D721Med (cell line): ENCODE results near the gene TNFRSF13B.
"Not testable (repeated sequence)": the region's sequence is repeated elsewhere in the genome, so short reads cannot be mapped to it uniquely, and the experiment has no call there.

Source experiments
- DNase-seq: peaks from one replicate; pipeline ENCODE4 v3.0.0; 2011; ENCODE audit warnings: low spot score; ENCODE audit not compliant: insufficient read length
- FAIRE-seq: peaks from 2 replicates; lab custom pipeline; 2011; peaks lifted over from hg19 to GRCh38; lab: Jason Lieb, UNC
- TF ChIP-seq, protein P1 (sequence below): IDR thresholded peaks from 2 replicates; pipeline ENCODE4 v1.5.1; 2012; ENCODE audit warnings: mild to moderate bottlenecking, control low read depth; ENCODE audit not compliant: insufficient read depth; ENCODE audit errors: missing control alignments

The TNFRSF13B gene

DNA sequence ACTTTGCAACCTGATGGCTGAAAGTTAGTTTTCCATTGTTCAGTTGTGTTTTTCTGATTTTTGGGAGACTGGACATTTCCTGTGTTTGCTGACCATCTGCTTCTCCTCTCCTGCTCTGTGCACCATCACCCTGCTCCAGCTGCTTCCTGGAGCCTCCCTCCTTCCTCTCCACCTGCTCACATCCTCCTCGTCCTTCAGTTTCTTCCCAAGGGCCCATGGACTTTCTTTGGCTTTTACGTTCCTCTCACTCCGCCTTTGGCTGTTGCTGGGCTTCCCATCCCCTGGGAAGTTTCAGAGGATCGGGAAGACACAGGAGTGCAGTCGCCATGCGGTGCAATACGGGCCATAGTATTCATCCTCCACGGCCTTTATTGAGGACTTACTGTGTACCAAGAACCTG lies 61.6 kb downstream of the TNFRSF13B start:
- TF ChIP-seq, protein P1, sequence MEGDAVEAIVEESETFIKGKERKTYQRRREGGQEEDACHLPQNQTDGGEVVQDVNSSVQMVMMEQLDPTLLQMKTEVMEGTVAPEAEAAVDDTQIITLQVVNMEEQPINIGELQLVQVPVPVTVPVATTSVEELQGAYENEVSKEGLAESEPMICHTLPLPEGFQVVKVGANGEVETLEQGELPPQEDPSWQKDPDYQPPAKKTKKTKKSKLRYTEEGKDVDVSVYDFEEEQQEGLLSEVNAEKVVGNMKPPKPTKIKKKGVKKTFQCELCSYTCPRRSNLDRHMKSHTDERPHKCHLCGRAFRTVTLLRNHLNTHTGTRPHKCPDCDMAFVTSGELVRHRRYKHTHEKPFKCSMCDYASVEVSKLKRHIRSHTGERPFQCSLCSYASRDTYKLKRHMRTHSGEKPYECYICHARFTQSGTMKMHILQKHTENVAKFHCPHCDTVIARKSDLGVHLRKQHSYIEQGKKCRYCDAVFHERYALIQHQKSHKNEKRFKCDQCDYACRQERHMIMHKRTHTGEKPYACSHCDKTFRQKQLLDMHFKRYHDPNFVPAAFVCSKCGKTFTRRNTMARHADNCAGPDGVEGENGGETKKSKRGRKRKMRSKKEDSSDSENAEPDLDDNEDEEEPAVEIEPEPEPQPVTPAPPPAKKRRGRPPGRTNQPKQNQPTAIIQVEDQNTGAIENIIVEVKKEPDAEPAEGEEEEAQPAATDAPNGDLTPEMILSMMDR = no peak
- FAIRE-seq = no peak

DNA sequence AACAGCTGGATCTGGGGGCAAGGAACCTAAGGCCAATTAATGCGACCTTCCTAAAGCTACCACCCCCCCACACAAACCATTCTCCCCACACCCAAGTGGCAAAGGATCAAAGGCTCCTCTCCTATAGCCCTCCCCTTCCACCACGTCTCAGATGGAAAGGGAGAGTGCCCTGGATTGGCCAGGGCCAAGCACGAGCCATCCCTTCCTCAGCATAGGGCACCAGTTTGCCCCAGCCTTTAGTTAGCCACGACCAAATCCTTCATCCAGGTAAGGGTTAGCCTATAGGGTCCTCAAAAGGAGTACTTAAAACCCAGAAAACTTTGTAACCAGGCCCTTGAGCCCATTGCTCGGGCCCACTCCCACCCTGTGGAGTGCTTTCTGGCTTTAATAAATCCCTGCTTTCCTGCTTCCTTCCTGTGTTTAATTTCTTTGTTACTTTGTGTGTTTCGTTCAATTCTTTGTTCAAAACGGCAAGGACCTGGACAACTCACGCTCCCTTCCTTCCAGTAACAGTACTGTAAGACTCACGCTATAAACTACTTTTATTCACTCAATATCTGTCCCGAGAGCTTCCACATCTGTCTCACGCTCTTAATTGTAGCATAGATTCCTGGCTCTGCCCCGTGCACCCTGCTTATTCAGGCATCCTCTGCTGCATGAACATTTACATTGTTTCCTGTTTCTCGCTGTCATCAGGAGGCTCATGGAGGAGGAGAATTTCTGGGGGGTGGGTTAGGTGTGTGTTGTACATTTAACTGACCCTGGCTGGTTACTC lies 62.3 kb downstream of the TNFRSF13B start:
- TF ChIP-seq, protein P1 = no peak
- FAIRE-seq (no peak), DNase-seq (no peak)

More for the DNA sequence above, 61.6 kb downstream of the TNFRSF13B start:
- DNase-seq = no peak

DNA sequence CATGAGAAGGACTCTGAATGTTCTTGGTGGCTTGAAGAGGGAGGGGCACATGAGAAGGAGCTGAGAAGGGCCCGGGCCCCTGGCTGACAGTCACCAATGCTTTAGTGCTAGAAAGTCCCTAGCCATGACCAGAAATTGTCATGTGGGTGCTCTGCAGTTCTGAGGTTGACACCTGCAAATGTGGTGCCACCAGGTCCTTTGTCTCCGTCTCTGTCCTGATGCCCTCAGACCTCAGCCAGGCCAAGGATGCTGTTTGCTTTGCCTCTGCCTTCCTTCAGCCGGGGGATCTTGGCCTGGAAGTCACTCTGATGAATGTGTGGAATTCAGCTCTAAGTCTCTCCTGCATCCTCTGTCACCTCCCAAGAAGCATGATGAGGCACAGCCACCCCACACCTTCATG lies 63.6 kb downstream of the TNFRSF13B start:
- TF ChIP-seq, protein P1 = no peak
- FAIRE-seq = no peak
- DNase-seq = no peak

DNA sequence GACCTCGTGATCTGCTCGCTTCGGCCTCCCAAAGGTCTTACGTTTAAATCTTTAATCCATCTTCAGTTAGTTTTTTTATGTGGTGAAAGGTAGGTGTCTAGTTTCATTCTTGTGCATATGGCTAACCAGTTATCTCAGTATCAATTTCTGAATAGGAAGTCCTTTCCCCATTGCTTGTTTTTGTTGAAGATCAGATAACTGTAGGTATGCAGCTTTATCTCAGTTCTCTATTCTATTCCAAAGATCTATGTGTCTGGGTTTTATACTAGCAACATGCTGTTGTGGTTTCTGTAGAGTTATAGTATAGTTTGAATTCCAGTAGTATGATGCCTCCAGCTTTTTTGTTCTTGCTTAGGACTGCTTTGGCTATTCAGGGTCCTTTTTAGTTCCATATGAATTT lies 65.2 kb downstream of the TNFRSF13B start:
- TF ChIP-seq, protein P1 = no peak
- FAIRE-seq = no peak
- DNase-seq = no peak

DNA sequence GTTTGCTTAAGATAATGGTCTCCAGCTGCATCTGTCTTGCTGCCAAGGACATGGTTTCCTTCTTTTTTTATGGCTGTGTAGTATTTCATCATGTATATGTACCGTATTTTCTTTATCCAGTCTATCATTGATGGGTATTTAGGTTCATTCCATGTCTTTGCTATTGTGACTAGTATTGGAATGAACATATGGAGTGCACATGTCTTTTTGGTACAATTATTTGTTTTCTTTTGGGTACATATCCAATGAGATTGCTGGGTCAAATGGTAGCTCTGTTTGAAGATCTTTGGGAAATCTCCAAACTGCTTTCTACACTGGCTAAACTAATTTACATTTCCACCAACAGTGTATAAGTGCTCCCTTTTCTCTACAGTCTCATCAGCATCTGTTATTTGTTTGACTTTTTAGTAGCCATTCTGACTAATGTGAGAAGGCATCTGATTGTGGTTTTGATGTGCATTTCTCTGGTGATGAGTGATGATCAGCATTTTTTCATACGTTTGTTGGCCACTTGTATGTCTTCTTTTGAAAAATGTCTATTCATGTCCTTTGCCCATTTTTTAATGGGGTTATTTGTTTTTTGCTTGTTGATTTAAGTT lies 66.2 kb downstream of the TNFRSF13B start:
- TF ChIP-seq, protein P1 = no peak
- no peak for DNase-seq
- no peak for FAIRE-seq

DNA sequence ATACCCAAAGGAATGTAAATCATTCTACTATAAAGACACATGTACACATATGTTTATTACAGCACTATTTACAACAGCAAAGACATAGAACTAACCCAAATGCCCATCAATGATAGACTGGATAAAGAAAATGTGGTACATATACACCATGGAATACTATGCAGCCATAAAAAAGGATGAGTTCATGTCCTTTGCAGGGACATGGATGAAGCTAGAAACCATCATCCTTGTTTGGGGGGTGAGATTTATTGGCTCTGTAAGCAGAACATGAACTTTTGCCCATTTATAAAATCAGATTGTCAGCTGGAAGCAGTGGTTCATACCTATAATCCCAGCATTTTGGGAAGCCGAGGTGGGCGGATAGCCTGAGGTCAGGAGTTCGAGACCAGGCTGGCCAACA lies 68.8 kb downstream of the TNFRSF13B start:
- not testable (repeated sequence) for FAIRE-seq

DNA sequence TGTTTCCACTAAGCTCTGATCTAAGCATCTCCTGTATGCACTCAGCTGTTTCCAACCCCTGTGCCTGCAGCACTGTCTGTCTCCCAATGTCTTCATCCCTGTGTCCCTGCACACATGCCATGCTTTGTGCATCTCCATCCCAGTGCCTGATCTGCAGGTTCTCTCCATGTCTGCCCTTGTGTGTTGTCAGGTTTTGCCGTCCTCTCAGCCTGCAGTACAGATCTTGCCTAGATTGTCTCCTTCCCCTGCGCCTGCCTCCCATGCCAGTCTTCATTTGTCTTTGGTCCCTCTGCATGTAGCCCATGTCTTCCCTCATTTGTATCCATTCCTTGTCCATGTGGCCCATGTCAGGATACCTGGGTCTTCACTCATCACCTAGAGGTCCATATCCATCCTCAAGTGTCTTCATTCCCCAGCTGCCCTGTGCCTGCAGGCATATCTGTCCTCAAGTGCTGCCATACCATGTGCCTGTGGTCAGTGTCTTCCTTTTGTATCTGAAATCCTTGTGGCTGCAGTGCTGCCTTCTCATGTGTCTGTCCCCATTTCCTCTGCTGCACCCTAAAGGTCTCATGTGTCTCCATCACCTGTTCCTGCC lies 71.5 kb downstream of the TNFRSF13B start:
- TF ChIP-seq, protein P1 = no peak
- DNase-seq (no peak), FAIRE-seq (no peak)

More for the DNA sequence above, 68.8 kb downstream of the TNFRSF13B start:
- not testable (repeated sequence) for DNase-seq

DNA sequence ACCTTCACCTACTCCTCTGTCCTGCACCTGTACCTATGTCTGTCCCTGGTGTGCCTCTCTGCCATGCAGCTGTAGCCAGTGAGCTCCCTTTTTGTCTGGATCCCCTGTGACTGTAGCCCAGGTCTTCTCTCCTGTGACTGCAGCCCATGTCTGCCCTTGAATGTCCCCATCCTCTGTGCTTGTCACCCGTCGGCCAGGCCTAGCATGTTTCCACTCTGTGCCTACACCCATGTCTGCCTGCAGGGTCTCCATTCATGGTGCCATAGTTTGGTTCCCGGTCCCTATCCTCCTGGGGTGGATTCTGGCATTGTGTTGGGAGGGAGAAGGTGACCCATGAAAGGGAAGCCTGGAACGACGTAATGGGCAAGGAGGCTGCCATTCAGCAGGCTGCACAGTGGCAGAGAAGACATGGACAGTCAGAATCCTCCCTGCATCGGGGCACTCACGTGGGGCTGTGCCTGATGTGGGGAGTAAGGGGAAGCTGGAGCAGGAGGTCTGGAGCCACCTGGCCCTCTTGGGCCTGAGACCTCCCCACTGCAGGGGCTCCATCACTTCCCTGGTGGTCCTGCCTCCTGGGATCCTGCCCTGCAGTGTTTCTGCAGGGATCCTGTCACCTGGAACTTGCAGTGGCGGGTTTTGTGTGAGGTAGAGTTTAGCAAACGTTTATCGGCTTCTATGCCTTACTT lies 74.6 kb downstream of the TNFRSF13B start:
- not testable (repeated sequence) for FAIRE-seq, DNase-seq

DNA sequence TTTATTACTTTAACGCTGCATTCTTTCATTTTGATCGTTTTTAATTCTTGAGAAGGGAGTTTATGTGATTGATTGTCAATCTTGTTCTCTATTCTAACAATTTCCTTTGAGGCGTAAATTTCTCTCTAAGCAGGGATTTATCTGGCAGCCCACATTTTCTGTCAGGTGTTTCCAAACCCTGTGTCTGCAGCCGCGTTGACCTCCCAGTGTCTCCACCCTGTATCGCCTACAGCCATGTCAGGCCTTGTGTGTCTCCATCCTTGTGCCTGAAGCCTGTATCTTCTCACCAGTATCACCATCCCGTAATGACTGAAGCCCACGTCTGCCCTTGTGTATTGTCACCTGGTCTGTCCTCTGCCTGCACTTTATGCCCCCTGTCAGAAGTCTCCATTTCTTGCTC lies 75.7 kb downstream of the TNFRSF13B start:
- FAIRE-seq = not testable (repeated sequence)

DNA sequence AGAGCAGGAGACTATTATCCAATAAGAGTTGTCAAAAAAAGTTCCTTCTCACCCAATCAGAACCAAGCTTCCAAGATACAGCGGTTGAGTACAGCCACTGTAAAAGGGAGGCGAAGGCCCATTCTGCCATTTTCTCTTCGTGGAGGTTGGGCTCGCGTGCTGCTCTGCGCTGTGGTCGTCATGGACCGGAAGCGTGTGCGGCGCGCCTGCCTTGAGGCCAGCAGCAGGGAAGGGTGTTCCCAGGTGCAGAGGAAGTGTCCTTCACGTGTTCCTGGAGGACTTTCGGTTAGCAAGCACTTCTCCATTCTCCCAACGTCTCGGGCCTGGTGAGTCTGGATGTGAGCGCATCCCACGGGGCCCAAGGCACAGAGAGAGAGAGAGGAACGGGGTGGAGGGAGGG lies 78.4 kb downstream of the TNFRSF13B start:
- DNase-seq, FAIRE-seq: not testable (repeated sequence)

More for the DNA sequence above, 75.7 kb downstream of the TNFRSF13B start:
- DNase-seq = not testable (repeated sequence)

DNA sequence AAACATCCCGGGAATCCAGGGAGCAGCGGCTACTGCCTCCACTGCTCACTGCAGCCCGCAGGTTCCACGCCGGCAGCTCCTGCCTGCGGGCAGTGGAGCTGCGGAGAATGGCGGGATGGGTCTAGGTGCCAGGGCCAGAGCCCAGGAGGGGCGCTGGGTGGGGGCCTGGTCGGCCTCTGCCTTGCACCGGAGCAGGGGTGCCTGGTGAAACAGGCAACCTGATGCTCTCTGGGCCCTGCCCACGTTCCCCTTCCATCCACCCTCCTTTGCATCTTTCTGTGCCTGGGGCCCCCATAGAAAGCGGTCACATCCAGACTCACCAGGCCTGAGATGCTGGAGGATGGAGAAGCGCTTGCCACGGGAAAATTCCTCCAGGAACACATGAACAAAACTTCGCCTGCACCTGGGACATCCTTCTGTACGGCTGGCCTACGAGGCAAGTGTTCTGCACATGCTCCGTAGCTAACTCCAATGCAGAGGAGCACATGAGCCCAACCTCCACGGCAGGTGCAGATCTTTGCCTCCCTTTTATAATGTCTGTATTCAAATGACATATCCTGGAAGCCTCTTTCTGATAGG lies 79.0 kb downstream of the TNFRSF13B start:
- not testable (repeated sequence) for FAIRE-seq, DNase-seq
